Smooth muscle cell of the umbilical artery (primary cell): Measurements from ENCODE around the gene FHL2. TPM values are rescaled to one million over a fixed set of nuclear protein-coding genes. Genes with fewer than 3 reads are reported as not detected.

Source experiments
- total RNA-seq: library from RNA; depleted of rRNA; stranded (reverse); fragments of >200 nt; gene quantifications from 2 replicates; pipeline ENCODE4 v1.2.3, GENCODE V29; 2014

The FHL2 gene, protein sequence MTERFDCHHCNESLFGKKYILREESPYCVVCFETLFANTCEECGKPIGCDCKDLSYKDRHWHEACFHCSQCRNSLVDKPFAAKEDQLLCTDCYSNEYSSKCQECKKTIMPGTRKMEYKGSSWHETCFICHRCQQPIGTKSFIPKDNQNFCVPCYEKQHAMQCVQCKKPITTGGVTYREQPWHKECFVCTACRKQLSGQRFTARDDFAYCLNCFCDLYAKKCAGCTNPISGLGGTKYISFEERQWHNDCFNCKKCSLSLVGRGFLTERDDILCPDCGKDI
- 82.8 and 193 TPM in 2 replicates for total RNA-seq

GRCh38 chr2:105398336-105399206 lies at the start of gene FHL2:
FHL2 (minus strand) TSS chr2:105399051; CDS start chr2:105386516, 12,535 bp downstream.

GRCh38 chr2:105337122-105338019 lies 61.5 kb downstream of the FHL2 start, which contains the start of gene C2orf49:
C2orf49 (plus strand) TSS chr2:105337540; CDS start chr2:105337588, 48 bp downstream.

DNA sequence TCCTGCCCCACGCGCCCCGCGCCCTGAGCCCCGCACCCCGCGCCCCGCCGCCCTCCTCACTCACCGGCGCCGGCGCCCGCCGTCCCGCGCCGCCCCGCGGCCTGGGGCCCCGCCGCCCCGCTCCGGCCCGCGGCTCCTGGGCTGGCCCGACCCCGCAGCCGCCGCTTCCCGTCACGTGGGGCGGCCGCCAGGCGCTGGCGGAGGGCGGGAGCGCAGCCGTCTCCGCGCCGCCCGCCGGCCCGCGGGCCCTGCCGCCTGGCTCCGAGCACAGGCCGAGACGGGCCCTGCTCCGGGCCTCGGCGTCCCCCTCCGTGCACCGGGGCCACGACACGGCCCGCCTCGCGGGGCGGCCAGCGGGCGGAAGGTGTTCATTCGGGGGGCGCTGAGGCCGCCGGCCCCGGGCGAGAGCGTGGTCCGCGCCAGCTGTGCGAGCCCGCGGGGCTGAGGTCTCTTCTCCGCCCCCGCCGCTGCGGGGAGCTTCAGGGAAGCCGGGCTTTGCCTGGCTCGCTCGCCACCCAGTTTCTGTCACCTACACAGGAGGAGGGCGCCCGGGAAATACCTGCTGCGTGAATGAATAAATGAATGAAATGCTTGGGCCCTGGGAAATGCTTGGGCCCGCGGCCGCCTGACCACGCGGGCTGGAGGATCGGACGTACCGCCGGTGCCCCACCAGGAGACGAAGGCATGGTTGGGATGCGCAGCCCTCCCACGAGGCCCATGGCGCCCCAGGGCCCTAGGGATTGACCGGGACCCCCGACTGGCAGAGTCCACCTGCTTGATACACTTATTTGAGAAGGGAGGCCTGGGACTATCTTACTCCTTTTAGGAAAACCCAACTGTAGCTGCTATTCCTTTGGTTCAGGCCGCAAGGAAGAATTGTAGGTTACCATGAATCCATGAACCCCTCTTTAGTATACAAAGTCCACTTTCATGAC lies 69.0 kb downstream of the FHL2 start, which contains the start of gene TGFBRAP1:
Gene TGFBRAP1, minus strand, starts transcription at position 175 of the 935 bp plus-strand sequence. CDS start 21,434 bp downstream, outside the sequence.

Other genes starting within 250 kb of the FHL2 start
- not detected in 2 replicates for gene GPR45, start 157.3 kb downstream of the FHL2 start, total RNA-seq
- 30.9 and 50.7 TPM in 2 replicates for gene TGFBRAP1, start 69.3 kb downstream of the FHL2 start, total RNA-seq
- gene C2orf49, start 61.5 kb downstream of the FHL2 start, total RNA-seq = 26.7 and 32.0 TPM in 2 replicates